Measurements from ENCODE around the gene BMPR1A.

DNA sequence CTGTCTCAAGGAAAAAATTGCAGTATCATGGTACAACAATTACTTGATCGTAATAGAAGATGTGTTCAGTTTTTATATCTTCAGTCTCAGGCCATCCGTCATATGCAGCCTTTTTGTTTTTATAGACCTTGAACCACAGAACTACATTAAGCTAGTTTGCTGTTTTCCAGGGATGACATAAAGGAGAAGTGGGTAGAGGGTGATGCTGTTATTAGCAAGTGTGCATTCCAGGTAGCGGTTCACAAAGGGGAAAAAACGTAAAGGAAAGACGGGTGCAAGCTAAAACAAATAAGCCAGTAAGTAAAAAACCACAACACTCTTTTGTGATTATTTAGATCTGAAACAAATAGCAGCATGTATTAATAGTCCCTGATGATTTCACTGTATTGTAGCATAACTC lies 71.7 kb downstream of the BMPR1A start:
- TF ChIP-seq, protein P1, sequence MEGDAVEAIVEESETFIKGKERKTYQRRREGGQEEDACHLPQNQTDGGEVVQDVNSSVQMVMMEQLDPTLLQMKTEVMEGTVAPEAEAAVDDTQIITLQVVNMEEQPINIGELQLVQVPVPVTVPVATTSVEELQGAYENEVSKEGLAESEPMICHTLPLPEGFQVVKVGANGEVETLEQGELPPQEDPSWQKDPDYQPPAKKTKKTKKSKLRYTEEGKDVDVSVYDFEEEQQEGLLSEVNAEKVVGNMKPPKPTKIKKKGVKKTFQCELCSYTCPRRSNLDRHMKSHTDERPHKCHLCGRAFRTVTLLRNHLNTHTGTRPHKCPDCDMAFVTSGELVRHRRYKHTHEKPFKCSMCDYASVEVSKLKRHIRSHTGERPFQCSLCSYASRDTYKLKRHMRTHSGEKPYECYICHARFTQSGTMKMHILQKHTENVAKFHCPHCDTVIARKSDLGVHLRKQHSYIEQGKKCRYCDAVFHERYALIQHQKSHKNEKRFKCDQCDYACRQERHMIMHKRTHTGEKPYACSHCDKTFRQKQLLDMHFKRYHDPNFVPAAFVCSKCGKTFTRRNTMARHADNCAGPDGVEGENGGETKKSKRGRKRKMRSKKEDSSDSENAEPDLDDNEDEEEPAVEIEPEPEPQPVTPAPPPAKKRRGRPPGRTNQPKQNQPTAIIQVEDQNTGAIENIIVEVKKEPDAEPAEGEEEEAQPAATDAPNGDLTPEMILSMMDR (conservative IDR thresholded peaks at IDR 0.05), result no peak
- TF ChIP-seq EZH2 (IDR thresholded peaks at IDR 0.05; ENCODE audit: low read depth), result no peak

All from PC-9 (cell line).